HL-60 (cell line): ENCODE results near the gene NTN1.

ENCODE experiments used
- DNase-seq, 2 experiments: peaks; one replicate each; pipeline ENCODE4 v3.0.0-alpha.2; 2010 to 2020; ENCODE audit warnings: low read depth in 1 of 2, low spot score in 1 of 2
- H3K27ac ChIP-seq: fragments of 250-450 bp; sonication (Bioruptor Pico); replicated peaks from 2 replicates; pipeline ENCODE4 v1.5.1; 2020; ENCODE audit warnings: mild to moderate bottlenecking, moderate library complexity
- H3K27me3 ChIP-seq: fragments of 250-450 bp; sonication (Bioruptor Pico); 2 replicates; pipeline ENCODE4 v1.5.1; 2021; ENCODE audit warnings: mild to moderate bottlenecking, moderate library complexity; ENCODE audit not compliant: insufficient read depth, poor library complexity, severe bottlenecking
- H3K4me3 ChIP-seq: replicated peaks from 2 replicates; pipeline ENCODE4 v1.5.1; 2011; ENCODE audit warnings: mild to moderate bottlenecking, control low read depth, low read length; ENCODE audit not compliant: insufficient read depth
- GABPA ChIP-seq: IDR thresholded peaks from 2 replicates; pipeline ENCODE4 v1.6.1; 2012; ENCODE audit warnings: low read depth
- POLR2AphosphoS5 ChIP-seq: IDR thresholded peaks from 2 replicates; pipeline ENCODE4 v1.6.1; 2012; ENCODE audit warnings: low read depth
- SPI1 ChIP-seq: IDR thresholded peaks from 2 replicates; pipeline ENCODE4 v1.6.1; 2012; ENCODE audit warnings: low read depth, mild to moderate bottlenecking, borderline replicate concordance
- TF ChIP-seq, protein P1 (sequence below): IDR thresholded peaks from one replicate; pipeline ENCODE4 v1.5.1; 2011; ENCODE audit warnings: low read length, control low read depth, inconsistent platforms; ENCODE audit not compliant: insufficient read depth
- TF ChIP-seq, protein P2 (sequence below): IDR thresholded peaks from 2 replicates; pipeline ENCODE4 v1.6.1; 2012; ENCODE audit warnings: low read depth; ENCODE audit not compliant: insufficient replicate concordance

The NTN1 gene

DNA sequence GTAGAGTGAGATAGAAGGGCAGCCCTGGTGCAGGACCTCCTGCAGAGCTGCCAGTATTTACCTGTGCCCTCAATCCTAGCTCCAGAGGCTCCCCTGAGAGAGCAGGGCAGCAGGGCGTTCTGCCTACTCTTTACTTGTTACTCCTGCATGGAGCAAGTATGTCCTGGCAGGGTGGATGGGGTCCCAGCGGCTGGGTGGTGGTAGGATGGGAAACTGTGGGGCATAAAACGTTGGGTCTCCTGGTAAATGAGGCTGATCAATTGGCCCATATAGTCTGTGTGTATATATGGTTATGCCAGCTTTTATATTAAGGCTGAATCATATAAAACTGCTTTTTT, 192.0 kb downstream of the NTN1 start:
- no peak overlapping the region for H3K27ac ChIP-seq
- H3K27me3 ChIP-seq, result no peaks in the 10 kb centered on the region
- no peak for TF ChIP-seq POLR2AphosphoS5
- no peak for TF ChIP-seq SPI1
- TF ChIP-seq, protein P1, sequence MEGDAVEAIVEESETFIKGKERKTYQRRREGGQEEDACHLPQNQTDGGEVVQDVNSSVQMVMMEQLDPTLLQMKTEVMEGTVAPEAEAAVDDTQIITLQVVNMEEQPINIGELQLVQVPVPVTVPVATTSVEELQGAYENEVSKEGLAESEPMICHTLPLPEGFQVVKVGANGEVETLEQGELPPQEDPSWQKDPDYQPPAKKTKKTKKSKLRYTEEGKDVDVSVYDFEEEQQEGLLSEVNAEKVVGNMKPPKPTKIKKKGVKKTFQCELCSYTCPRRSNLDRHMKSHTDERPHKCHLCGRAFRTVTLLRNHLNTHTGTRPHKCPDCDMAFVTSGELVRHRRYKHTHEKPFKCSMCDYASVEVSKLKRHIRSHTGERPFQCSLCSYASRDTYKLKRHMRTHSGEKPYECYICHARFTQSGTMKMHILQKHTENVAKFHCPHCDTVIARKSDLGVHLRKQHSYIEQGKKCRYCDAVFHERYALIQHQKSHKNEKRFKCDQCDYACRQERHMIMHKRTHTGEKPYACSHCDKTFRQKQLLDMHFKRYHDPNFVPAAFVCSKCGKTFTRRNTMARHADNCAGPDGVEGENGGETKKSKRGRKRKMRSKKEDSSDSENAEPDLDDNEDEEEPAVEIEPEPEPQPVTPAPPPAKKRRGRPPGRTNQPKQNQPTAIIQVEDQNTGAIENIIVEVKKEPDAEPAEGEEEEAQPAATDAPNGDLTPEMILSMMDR, result no peak
- TF ChIP-seq, protein P2, sequence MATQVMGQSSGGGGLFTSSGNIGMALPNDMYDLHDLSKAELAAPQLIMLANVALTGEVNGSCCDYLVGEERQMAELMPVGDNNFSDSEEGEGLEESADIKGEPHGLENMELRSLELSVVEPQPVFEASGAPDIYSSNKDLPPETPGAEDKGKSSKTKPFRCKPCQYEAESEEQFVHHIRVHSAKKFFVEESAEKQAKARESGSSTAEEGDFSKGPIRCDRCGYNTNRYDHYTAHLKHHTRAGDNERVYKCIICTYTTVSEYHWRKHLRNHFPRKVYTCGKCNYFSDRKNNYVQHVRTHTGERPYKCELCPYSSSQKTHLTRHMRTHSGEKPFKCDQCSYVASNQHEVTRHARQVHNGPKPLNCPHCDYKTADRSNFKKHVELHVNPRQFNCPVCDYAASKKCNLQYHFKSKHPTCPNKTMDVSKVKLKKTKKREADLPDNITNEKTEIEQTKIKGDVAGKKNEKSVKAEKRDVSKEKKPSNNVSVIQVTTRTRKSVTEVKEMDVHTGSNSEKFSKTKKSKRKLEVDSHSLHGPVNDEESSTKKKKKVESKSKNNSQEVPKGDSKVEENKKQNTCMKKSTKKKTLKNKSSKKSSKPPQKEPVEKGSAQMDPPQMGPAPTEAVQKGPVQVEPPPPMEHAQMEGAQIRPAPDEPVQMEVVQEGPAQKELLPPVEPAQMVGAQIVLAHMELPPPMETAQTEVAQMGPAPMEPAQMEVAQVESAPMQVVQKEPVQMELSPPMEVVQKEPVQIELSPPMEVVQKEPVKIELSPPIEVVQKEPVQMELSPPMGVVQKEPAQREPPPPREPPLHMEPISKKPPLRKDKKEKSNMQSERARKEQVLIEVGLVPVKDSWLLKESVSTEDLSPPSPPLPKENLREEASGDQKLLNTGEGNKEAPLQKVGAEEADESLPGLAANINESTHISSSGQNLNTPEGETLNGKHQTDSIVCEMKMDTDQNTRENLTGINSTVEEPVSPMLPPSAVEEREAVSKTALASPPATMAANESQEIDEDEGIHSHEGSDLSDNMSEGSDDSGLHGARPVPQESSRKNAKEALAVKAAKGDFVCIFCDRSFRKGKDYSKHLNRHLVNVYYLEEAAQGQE, result no peak
- no peak for TF ChIP-seq GABPA
- no peak overlapping the region for H3K4me3 ChIP-seq
- DNase-seq, result no peak

DNA sequence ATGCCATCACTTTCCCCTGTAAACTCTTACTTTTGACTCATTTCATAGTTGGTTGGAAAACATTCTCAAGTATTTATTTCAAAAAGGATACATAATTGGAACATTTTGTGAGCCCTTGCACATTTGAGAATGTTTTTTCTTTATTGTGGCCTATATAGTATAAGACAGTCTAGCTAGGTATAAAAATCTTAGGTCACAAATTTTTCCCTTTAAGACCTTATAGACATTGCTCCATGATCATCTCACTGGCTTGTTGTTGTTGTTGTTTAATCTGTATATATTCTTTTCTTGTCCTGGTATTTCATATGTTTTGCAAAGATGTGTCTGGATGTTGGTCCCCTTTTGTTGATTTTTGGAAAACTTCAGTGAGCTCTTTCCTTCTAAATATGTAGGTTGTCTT, 194.2 kb downstream of the NTN1 start:
- no peak for TF ChIP-seq SPI1
- no peak overlapping the region for H3K27ac ChIP-seq
- no peak for DNase-seq
- H3K27me3 ChIP-seq, result no peaks in the 10 kb centered on the region
- no peak overlapping the region for H3K4me3 ChIP-seq

DNA sequence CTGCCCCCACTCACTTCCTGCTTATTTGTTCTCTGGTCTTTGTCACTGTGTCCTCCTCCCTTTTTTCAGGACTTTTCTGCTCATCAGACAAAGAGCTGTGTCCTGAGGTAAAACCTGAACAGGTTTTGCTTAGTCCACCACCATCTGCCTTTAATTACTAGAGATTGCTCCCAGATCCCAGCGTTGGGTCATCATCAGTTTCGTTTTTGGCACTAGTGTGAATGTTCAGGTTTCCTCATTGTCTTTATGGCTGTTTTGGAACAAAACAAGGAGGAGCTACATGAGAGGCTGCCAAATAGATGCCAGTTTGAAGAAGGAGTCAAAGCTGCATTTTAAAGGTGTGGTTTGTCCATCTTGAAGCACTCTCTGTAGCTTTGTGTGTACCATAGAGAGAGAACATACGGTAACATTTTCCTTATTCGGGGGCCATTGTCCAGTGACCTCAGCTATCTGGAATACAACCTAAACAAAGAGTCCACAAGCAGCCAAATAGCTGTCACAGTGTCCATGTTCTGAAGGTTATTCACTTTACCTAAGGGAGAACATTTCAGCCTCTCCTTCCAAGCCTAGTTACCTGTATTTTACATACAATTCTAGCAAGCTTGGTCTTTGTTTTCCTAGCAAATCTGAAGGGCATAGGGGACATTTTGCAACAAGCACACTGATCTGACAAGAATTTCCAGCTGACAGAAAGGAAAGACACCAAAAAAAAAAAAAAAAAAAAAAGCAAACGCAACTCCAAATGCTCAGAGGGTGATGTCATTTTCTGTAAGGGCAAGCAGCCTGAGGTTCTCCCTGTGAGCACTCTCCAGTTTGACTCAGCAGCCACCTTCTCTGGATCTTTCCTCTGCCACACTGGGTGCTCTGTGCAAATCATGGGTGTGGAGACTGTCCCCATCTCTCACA, 196.1 kb downstream of the NTN1 start:
- TF ChIP-seq POLR2AphosphoS5 (no peak), SPI1 (no peak), GABPA (no peak)
- TF ChIP-seq, protein P2, result no peak
- TF ChIP-seq, protein P1, result no peak
- no peak for DNase-seq
- no peak overlapping the region for H3K27ac ChIP-seq
- H3K27me3 ChIP-seq, result no peaks in the 10 kb centered on the region
- H3K4me3 ChIP-seq, result no peak overlapping the region

DNA sequence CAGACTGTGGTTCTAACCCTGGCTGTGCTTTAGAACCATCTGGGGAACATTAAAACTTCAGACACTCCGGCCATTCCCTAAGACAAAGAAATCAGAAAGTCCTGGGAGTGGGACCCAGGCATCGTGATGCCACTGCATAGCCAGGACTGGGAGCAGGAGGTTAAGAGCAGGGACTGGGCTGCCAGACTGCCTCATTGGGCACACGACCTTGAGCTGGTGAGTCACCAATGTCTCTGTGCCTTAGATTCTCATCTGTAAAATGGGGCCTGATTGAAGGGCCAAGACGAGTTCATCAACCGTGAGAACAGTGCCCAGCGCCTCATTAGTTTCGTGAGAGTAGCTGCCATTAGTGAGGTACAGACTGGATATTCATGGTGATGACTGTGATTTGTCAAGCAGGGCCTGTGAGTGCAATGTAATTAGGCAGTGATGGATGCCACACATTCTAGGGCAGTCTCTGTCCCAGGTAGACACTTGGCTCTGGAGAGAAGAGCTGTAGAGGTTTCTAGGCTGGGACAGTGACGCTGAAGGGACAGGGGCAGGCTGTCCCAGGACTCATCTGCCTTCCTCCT, 196.8 kb downstream of the NTN1 start:
- TF ChIP-seq GABPA (no peak), POLR2AphosphoS5 (no peak), SPI1 (no peak)
- TF ChIP-seq, protein P1, result no peak
- TF ChIP-seq, protein P2, result no peak
- Histone ChIP-seq H3K27me3 (no peaks in the 10 kb centered on the region), H3K4me3 (no peak overlapping the region), H3K27ac (no peak overlapping the region)
- DNase-seq, result no peak
